ENCODE results near the gene SFXN2.
A peak's percentile ranks its signal among the peaks of the same experiment; 100 is the strongest.
"Not testable (repeated sequence)": the region's sequence is repeated elsewhere in the genome, so short reads cannot be mapped to it uniquely, and the experiment has no call there.

The SFXN2 gene

DNA sequence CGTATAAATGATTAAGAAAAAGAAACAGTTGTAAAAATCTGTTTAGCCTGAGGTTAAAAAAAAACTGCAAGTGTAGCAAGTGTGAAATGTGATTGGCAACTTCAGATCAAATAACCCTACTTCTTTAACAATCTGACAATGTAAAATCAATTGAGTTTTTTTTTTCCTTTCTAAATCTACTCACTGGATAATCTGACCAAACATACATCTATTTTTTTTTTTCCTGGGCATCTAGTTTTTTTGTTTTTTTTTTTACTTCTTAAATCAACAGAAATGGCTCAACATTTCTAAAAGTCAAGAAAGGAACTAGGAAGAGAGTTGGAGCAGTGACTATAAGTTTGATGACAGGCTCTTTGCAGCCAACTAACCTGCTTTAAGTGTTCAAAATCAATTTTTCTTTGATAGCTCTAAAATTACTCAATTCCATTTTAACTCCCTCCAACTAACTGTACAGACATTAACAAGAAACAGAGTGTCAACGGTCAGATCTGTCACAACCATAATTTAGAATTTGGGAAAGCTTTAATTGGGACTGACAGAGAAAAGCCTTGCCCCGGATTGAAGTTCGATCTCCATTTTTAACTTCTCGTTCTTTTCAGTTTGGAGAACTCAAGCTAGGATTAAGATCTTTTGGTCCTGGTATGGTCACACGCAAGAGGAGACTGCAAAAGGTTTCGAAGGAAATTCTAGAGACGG lies 1.4 kb upstream of the SFXN2 start:
- TF ChIP-seq CTCF (IDR thresholded peaks at IDR 0.05; ENCODE audit: low read length, missing control alignments), result no peak
- DNase-seq (ENCODE audit: low read depth), result no peak
- peak overlapping the region; percentile 95 for H3K4me3 ChIP-seq (replicated peaks; ENCODE audit: low read depth, low read length)

DNA sequence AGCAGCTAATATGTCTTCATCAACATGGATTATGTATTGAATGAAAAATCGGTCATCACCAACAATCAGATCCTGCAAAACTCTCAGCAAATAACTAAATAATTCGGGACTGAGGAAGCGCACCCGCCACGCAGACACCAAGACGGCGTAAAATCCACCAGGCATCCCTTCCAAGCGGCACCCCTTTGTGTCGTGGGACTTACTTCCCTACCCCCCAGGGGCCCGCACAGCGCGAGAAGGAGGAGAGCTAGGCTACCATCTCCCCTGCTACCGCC lies 960 bp upstream of the SFXN2 start:
- peak overlapping the region; percentile 95 for H3K4me3 ChIP-seq (replicated peaks; ENCODE audit: low read depth, low read length)
- DNase-seq (ENCODE audit: low read depth), result no peak
- TF ChIP-seq CTCF (IDR thresholded peaks at IDR 0.05; ENCODE audit: low read length, missing control alignments), result peak; percentile 47

GRCh38 chr10:102713814-102714620 lies 419 bp upstream of the SFXN2 start, which contains the start of gene ARL3:
TSS of gene ARL3 (minus strand) at chr10:102714397. CDS start at chr10:102714275, 122 bp downstream.
- H3K4me3 ChIP-seq (replicated peaks; ENCODE audit: low read depth, low read length), result peak within 1 kb of the TSS; percentile 95
- peak; percentile 98 for DNase-seq (ENCODE audit: low read depth)
- no peak for TF ChIP-seq CTCF (IDR thresholded peaks at IDR 0.05; ENCODE audit: low read length, missing control alignments)

DNA sequence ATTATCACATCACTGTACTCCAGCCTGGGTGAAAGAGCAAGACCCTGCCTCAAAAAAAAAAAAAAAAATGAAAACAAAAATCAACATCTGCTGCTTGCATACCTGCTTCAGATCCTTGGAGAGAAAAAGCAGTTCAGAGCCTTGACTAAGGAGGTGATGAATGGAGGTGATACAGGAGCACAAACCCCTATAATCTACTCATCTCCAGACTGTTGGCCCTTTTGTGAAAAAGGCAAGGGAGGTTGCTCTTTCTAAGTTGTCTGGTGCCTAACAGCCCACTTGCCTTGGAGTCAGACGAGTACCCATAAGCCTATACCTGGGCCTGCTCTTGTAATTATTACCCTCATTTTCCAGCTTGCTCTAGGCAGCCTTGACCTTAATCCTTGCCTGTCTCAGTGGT lies 1.4 kb downstream of the SFXN2 start:
- no peak for DNase-seq (ENCODE audit: low read depth)
- H3K4me3 ChIP-seq (replicated peaks; ENCODE audit: low read depth, low read length), result no peak overlapping the region
- no peak for TF ChIP-seq CTCF (IDR thresholded peaks at IDR 0.05; ENCODE audit: low read length, missing control alignments)

DNA sequence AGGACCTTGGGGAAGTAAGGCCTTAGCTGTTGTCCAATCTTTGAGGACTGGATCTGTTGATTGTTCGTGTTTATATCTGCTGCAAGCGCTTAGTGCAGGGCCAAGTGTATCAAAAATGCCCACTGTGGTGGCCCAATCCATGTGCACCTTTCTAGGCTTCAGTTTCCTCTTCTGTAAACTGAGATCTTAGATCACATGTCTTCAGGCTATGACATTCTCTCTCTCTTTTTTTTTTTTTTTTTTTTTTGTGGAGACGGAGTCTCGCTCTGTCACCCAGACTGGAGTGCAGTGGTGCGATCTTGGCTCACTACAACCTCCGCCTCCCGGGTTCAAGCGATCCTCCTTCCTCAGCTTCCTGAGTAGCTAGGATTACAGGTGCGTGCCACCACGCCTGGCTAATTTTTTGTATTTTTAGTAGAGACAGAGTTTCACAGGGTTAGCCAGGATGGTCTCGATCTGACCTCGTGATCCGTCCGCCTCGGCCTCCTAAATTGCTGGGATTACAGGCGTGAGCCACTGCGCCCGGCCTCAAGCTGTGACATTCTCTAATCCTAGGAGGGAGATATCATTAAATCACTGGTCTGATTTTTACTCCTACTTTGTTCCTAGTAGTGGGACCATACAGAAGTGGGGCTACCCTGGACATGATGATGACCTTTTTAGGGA lies 2.6 kb downstream of the SFXN2 start:
- H3K4me3 ChIP-seq (replicated peaks; ENCODE audit: low read depth, low read length); DNase-seq (ENCODE audit: low read depth): not testable (repeated sequence)

DNA sequence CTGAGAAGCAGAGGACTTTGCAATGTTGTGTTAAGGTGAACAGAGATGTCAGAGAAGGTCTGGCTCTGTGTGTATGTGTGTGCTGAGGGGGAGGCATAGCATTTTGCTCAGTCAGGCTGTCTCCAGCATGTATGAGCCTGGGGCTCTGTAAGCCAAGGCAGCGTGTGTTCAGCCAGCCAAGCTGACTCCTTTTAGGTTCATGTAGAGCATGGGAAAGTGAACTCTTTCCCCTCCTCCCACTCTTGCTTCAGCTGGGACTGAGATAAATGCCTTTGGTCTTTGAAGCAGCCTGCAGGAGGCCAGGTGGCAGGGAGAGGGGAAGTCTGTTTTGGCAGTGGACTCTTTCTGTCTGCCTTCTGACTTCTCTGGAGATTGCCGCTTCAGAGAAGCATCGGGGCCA lies 3.8 kb downstream of the SFXN2 start:
- TF ChIP-seq CTCF (IDR thresholded peaks at IDR 0.05; ENCODE audit: low read length, missing control alignments), result no peak
- DNase-seq (ENCODE audit: low read depth), result peak; percentile 76

GRCh38 chr10:102720337-102720736 lies 5.9 kb downstream of the SFXN2 start:
- no peak overlapping the region for H3K4me3 ChIP-seq (replicated peaks; ENCODE audit: low read depth, low read length)
- TF ChIP-seq CTCF (IDR thresholded peaks at IDR 0.05; ENCODE audit: low read length, missing control alignments), result no peak
- no peak for DNase-seq (ENCODE audit: low read depth)

More for the DNA sequence above, 3.8 kb downstream of the SFXN2 start:
- H3K4me3 ChIP-seq (replicated peaks; ENCODE audit: low read depth, low read length), result no peak overlapping the region
